SJSA1 (cell line): ENCODE measurements around the gene CTSH. TPM values are rescaled to one million over a fixed set of nuclear protein-coding genes. Genes with fewer than 3 reads are reported as not detected.
"Not testable (repeated sequence)": the region's sequence is repeated elsewhere in the genome, so short reads cannot be mapped to it uniquely, and the experiment has no call there.

ENCODE experiments used
- DNase-seq, 2 experiments: peaks; one replicate each; pipeline ENCODE4 v3.0.0-alpha.2; 2015 to 2020; ENCODE audit warnings: low spot score in 2 of 2, low read depth in 1 of 2
- H3K27ac ChIP-seq: fragments of 250-450 bp; sonication (Bioruptor Pico); 2 replicates; pipeline ENCODE4 v1.5.1; 2020; ENCODE audit warnings: mild to moderate bottlenecking, moderate library complexity
- H3K27me3 ChIP-seq: fragments of 250-450 bp; sonication (Bioruptor Pico); replicated peaks from 2 replicates; pipeline ENCODE4 v1.5.1; 2020; ENCODE audit warnings: mild to moderate bottlenecking, moderate library complexity
- H3K36me3 ChIP-seq: fragments of 250-450 bp; sonication (Bioruptor Pico); 2 replicates; pipeline ENCODE4 v1.5.1; 2020; ENCODE audit warnings: mild to moderate bottlenecking
- H3K4me1 ChIP-seq: fragments of 250-450 bp; sonication (Bioruptor Pico); replicated peaks from 2 replicates; pipeline ENCODE4 v1.6.1; 2021; ENCODE audit warnings: mild to moderate bottlenecking
- H3K4me3 ChIP-seq: fragments of 250-450 bp; sonication (Bioruptor Pico); 2 replicates; pipeline ENCODE4 v1.5.1; 2020; ENCODE audit warnings: mild to moderate bottlenecking
- H3K9me3 ChIP-seq: fragments of 250-450 bp; sonication (Bioruptor Pico); replicated peaks from 2 replicates; pipeline ENCODE4 v1.5.1; 2020; ENCODE audit warnings: mild to moderate bottlenecking
- total RNA-seq: library from RNA; depleted of rRNA; stranded (reverse); fragments of >200 nt; shearing (Covaris generic); gene quantifications from 2 replicates; pipeline ENCODE4 v1.2.3, GENCODE V29; 2014

Gene CTSH
- total RNA-seq, 1 experiment from 2014 or later, result 0.92 TPM

- peaks cover 95% of the 10 kb centered on the region for H3K36me3 ChIP-seq
- DNase-seq, result no peak
- no peaks in the 10 kb centered on the region for H3K27me3 ChIP-seq
- no peaks in the 10 kb centered on the region for H3K9me3 ChIP-seq
- H3K4me1 ChIP-seq, result no peaks in the 10 kb centered on the region
- no peak overlapping the region for H3K4me3 ChIP-seq
- no peak overlapping the region for H3K27ac ChIP-seq
Measured at GRCh38 chr15:78893538-78893937, 51.3 kb downstream of the CTSH start.

DNA sequence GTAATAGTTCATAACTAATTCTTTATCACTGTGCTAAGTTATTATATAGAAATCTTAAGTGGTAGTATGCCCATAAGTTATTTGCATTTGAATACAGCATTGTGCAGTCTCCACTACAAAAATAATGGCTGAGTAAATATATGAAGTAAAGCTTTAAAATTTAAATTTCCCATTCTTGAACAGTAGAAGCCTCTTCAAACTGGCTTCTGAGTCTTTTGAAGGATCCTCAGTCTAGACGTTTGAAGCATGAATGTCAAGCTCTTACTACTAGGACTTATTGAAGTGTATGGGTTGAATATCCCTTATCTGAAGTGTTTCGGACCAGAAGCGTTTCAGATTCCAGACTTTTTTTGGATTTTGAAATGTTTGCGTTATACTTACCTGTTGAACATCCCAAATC is 55.8 kb downstream of the CTSH start:
- H3K36me3 ChIP-seq, result peaks cover 94% of the 10 kb centered on the region
- no peak overlapping the region for H3K4me3 ChIP-seq
- no peaks in the 10 kb centered on the region for H3K9me3 ChIP-seq
- no peak for DNase-seq
- H3K4me1 ChIP-seq, result no peaks in the 10 kb centered on the region
- no peak overlapping the region for H3K27ac ChIP-seq
- no peaks in the 10 kb centered on the region for H3K27me3 ChIP-seq

GRCh38 chr15:78881681-78882080 is 63.2 kb downstream of the CTSH start:
- H3K4me1 ChIP-seq, result peaks cover 16% of the 10 kb centered on the region
- peaks cover 82% of the 10 kb centered on the region for H3K36me3 ChIP-seq
- H3K27ac ChIP-seq, result no peak overlapping the region

GRCh38 chr15:78880813-78881212 is 64.0 kb downstream of the CTSH start:
- peaks cover 73% of the 10 kb centered on the region for H3K36me3 ChIP-seq
- H3K27me3 ChIP-seq, result no peaks in the 10 kb centered on the region
- no peak overlapping the region for H3K4me3 ChIP-seq
- H3K4me1 ChIP-seq, result peaks cover 16% of the 10 kb centered on the region
- no peak overlapping the region for H3K27ac ChIP-seq
- no peak for DNase-seq
- no peaks in the 10 kb centered on the region for H3K9me3 ChIP-seq

More at GRCh38 chr15:78881681-78882080, 63.2 kb downstream of the CTSH start:
- H3K27me3 ChIP-seq, result no peaks in the 10 kb centered on the region
- H3K4me3 ChIP-seq, result no peak overlapping the region
- no peak for DNase-seq
- H3K9me3 ChIP-seq, result no peaks in the 10 kb centered on the region

- H3K36me3 ChIP-seq, result peaks cover 70% of the 10 kb centered on the region
- H3K4me3 ChIP-seq, result no peak overlapping the region
- H3K27ac ChIP-seq, result no peak overlapping the region
- no peaks in the 10 kb centered on the region for H3K27me3 ChIP-seq
- H3K4me1 ChIP-seq, result peaks cover 19% of the 10 kb centered on the region
- DNase-seq, result no peak
- no peaks in the 10 kb centered on the region for H3K9me3 ChIP-seq
Measured at GRCh38 chr15:78880242-78880533, 64.7 kb downstream of the CTSH start.

DNA sequence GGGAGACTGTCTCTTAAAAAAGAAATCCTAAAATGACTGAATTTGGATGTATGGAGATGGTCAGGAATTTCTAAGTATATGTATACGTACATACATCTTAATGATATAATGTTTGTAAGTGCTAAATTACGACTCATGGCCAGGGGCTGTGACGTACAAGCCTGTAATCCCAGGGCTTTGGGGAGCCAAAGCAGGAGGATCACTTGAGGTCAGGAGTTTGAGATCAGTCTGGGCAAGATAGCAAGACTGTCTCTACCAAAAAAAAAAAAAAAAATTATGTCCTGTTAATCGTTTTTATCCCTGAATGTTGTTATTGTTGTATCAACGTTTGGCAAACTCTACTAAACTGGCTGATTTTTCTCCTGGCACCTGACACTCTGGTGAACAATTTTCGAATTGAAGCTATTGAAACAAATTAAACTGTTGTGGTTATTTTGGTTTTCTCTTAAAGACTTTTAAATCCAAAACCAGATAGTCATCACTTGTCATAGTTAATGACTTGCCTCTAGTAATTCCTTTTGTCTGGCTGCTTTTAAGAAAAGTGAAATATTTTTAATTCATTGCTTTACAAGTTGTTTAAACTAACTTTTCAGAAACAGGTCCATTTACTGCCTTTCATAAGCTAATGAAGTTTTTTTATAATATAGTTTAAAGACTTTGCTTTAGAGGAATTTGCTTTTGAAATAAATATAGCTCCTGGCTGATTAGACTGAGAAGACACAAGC is 65.2 kb downstream of the CTSH start:
- Histone ChIP-seq H3K4me3 (no peak overlapping the region), H3K27me3 (no peaks in the 10 kb centered on the region), H3K36me3 (peaks cover 66% of the 10 kb centered on the region), H3K4me1 (peaks cover 24% of the 10 kb centered on the region), H3K9me3 (no peaks in the 10 kb centered on the region), H3K27ac (no peak overlapping the region)
- DNase-seq, result no peak

- Histone ChIP-seq H3K36me3 (peaks cover 63% of the 10 kb centered on the region), H3K4me1 (peaks cover 25% of the 10 kb centered on the region), H3K9me3 (no peaks in the 10 kb centered on the region), H3K4me3 (no peak overlapping the region), H3K27ac (no peak overlapping the region), H3K27me3 (no peaks in the 10 kb centered on the region)
- DNase-seq, result no peak
Measured at GRCh38 chr15:78878356-78878755, 66.5 kb downstream of the CTSH start.

DNA sequence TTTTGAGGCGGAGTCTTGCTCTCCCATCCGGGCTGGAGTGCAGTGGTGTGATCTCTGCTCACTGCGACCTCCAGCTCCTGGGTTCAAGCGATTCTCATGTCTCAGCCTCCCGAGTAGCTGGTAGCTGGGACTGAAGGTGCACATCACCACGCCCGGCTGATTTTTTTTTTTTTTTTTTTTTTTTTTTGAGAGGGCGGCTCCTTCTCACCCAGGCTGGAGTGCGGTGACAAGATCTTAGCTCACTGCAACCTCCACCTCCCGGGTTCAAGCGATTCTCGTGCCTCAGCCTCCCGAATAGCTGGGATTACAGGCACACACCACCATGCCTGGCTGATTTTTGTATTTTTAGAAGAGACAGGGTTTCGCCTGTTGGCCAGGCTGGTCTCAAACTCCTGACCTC is 67.9 kb downstream of the CTSH start:
- not testable (repeated sequence) for H3K27ac ChIP-seq, DNase-seq, H3K9me3 ChIP-seq, H3K4me3 ChIP-seq, H3K27me3 ChIP-seq
- H3K36me3 ChIP-seq, result peaks cover 57% of the 10 kb centered on the region
- H3K4me1 ChIP-seq, result peaks cover 29% of the 10 kb centered on the region

DNA sequence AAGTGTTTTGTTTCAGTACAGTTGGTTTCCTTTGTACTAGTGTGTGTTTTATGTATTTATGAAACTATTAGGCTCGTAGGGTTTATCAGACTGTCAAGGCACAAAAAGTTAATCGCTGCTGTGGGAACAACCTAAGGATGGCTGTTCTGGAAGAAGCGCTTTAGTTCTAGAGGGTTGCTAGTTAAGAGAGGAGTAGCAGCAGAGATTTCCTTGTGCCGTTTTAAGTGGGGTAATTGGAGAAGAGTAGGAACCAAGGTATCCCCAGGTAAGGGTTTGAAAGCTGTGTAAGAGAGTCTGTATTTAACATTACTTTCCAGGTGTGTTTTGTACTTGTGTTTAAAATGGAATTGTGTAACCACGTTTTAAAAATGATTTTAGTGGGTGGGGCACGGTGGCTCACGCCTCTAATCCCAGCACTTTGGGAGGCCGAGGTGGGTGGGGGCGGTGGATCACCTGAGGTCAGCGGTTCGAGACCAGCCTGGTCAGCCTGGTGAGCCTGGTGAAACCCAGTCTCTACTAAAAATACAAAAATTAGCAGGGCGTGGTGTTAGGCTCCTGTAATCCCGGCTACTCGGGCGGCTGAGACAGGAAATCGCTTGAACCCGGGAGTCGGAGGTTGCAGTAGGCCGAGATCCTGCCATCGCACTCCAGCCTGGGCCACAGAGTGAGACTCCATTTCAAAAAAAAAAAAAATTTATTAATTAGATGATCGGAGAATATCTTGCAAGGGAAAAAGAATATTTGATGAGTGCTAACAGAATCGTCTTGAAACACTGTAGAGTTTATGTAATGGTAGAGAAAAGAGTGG is 69.5 kb downstream of the CTSH start:
- Histone ChIP-seq H3K27ac (no peak overlapping the region), H3K4me3 (peak overlapping the region; percentile 98; the same call in 1 of the 2 replicates), H3K27me3 (no peaks in the 10 kb centered on the region), H3K36me3 (peaks cover 41% of the 10 kb centered on the region), H3K4me1 (peaks cover 29% of the 10 kb centered on the region), H3K9me3 (no peaks in the 10 kb centered on the region)
- DNase-seq, result no peak

GRCh38 chr15:78873793-78874765 is 70.8 kb downstream of the CTSH start:
- peak in 1 of 2 experiments; percentile 40 for DNase-seq
- Histone ChIP-seq H3K36me3 (peaks cover 28% of the 10 kb centered on the region), H3K27me3 (no peaks in the 10 kb centered on the region), H3K4me3 (peak overlapping the region; percentile 98), H3K27ac (peak overlapping the region; percentile 100), H3K4me1 (peaks cover 25% of the 10 kb centered on the region), H3K9me3 (no peaks in the 10 kb centered on the region)

- Histone ChIP-seq H3K27me3 (no peaks in the 10 kb centered on the region), H3K36me3 (peaks cover 19% of the 10 kb centered on the region), H3K9me3 (no peaks in the 10 kb centered on the region), H3K4me3 (peak overlapping the region; percentile 98), H3K27ac (peak overlapping the region; percentile 100), H3K4me1 (peaks cover 22% of the 10 kb centered on the region)
- DNase-seq, result peak; percentile 94 to 95
Measured at GRCh38 chr15:78872972-78873792, 71.7 kb downstream of the CTSH start.

DNA sequence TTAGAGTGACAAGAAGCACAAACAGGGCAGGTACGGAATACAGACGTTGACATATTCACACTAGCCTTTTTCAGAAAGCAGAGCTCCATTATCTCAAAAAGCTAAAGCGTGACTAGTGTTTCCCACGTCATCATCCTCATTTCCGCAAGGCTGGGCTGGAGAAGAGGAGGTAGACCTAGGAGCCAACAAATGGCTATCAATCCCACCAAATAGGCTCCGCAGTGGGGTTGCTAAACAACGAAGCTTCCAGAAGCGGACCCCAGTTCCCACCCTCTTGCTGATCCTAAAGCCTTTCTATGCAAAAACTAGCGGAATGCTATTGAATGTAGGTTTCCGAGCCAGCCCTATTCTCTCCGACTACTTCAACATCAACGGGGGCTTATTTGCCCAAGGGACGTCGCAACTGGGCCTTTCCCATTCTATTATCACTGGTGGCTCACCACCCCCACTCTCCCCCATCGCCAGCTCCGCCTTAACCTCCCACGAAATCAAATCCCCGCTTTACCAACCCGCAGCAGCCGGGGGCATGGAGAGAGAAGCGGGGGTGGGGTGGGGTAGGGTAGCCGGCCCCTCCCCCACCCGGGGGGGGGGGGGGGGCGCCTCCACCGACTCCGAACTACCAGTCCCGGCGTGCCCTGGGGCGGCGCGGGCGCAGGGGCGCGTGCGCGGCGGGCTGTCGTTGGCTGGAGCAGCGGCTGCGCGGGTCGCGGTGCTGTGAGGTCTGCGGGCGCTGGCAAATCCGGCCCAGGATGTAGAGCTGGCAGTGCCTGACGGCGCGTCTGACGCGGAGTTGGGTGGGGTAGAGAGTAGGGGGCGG is 72.5 kb downstream of the CTSH start, which contains the start of gene MORF4L1:
MORF4L1 (plus strand) TSS at position 736 of the 817 bp plus-strand sequence. CDS start 128 bp downstream, outside the sequence.
- Histone ChIP-seq H3K4me1 (peaks cover 13% of the 10 kb centered on the region), H3K27me3 (no peaks in the 10 kb centered on the region), H3K9me3 (no peaks in the 10 kb centered on the region), H3K27ac (peak within 1 kb of the TSS; percentile 100), H3K4me3 (peak within 1 kb of the TSS; percentile 98), H3K36me3 (peaks cover 15% of the 10 kb centered on the region)
- peak; percentile 82 to 97 for DNase-seq
